HG03432 (cell line): ENCODE data around the gene RHOD.

Experiments
- ATAC-seq: cut with Tn5 transposase; IDR thresholded peaks from one replicate; pipeline ENCODE4 v1.9.1; 2021; ENCODE audit warnings: mild to moderate bottlenecking, moderate library complexity; ENCODE audit not compliant: unreplicated experiment

Gene RHOD

GRCh38 chr11:67056267-67057204, at the start of gene RHOD:
TSS of gene RHOD (plus strand) at chr11:67056847. CDS start at chr11:67056903, 56 bp downstream.
- ATAC-seq = no peak

- no peak for ATAC-seq
Measured at GRCh38 chr11:67007126-67007525, 49.5 kb upstream of the RHOD start.

GRCh38 chr11:67010296-67010905, 46.2 kb upstream of the RHOD start:
- no peak for ATAC-seq

GRCh38 chr11:67013511-67014045, 43.1 kb upstream of the RHOD start:
- no peak for ATAC-seq

GRCh38 chr11:67014343-67014742, 42.3 kb upstream of the RHOD start:
- no peak for ATAC-seq

- no peak for ATAC-seq
Measured at GRCh38 chr11:67015048-67015447, 41.6 kb upstream of the RHOD start.

- no peak for ATAC-seq
Measured at GRCh38 chr11:67016550-67016949, 40.1 kb upstream of the RHOD start.

GRCh38 chr11:67020949-67021348, 35.7 kb upstream of the RHOD start:
- ATAC-seq = no peak

GRCh38 chr11:67022341-67022933, 34.2 kb upstream of the RHOD start:
- no peak for ATAC-seq

- no peak for ATAC-seq
Measured at GRCh38 chr11:67022961-67023956, 33.4 kb upstream of the RHOD start, which contains the start of gene SYT12. TSS of gene SYT12 (plus strand) at chr11:67023134. CDS start at chr11:67030145, 7,011 bp downstream.

GRCh38 chr11:67023957-67024353, 32.7 kb upstream of the RHOD start:
- no peak for ATAC-seq

- ATAC-seq = no peak
Measured at GRCh38 chr11:67024410-67024809, 32.2 kb upstream of the RHOD start.

- no peak for ATAC-seq
Measured at GRCh38 chr11:67024966-67025365, 31.7 kb upstream of the RHOD start.

GRCh38 chr11:67025750-67026149, 30.9 kb upstream of the RHOD start:
- ATAC-seq = no peak

- ATAC-seq = no peak
Measured at GRCh38 chr11:67026941-67027340, 29.7 kb upstream of the RHOD start.

- ATAC-seq = no peak
Measured at GRCh38 chr11:67027483-67027930, 29.1 kb upstream of the RHOD start.

GRCh38 chr11:67027943-67028542, 28.6 kb upstream of the RHOD start:
- peak; percentile 48 for ATAC-seq

GRCh38 chr11:67029146-67029545, 27.5 kb upstream of the RHOD start:
- ATAC-seq = no peak

- ATAC-seq = no peak
Measured at GRCh38 chr11:67030976-67031375, 25.7 kb upstream of the RHOD start.
